Esophagus muscularis mucosa (tissue), 4 donors: ENCODE results near the gene RHBDF2.

ENCODE experiments used
- EP300 ChIP-seq: sonication (generic); formaldehyde crosslinking; IDR thresholded peaks from one replicate; pipeline ENCODE4 v1.6.1; 2017; ENCODE audit warnings: antibody characterized with exemption
- POLR2A ChIP-seq: fragments of 450-650 bp; IDR thresholded peaks from one replicate; pipeline ENCODE4 v1.6.1; 2017; ENCODE audit warnings: antibody characterized with exemption, moderate library complexity, mild to moderate bottlenecking, low read depth
- TF ChIP-seq, protein P1 (sequence below), 3 experiments: fragments of 200-600 bp in 2 of 3; fragments of 450-650 bp in 1 of 3; sonication (generic) in 2 of 3; IDR thresholded peaks; one replicate each; pipeline ENCODE4 v1.5.1; 2017 to 2019; ENCODE audit warnings: antibody characterized with exemption in 3 of 3, mild to moderate bottlenecking in 2 of 3, moderate library complexity in 1 of 3

DNA sequence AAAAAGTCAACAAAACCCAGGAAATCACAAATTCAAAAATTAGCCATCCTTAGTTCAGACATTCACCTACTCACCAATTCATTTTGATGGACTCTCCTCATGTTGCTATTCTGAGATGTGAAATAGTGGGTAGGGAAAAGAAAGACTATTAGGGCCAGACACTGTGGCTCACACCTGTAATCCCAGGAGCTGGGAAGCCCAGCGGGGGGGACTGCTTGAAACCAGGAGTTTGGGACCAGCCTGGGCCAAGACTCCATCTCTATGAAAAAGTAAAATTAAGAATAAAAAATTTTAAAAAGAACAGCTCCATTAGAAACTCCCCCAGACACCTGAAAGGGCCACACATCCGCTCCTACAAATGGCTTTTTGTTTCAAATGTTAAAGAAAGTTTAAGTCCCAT, 69.7 kb downstream of the RHBDF2 start:
- no peak for TF ChIP-seq EP300
- TF ChIP-seq, protein P1, sequence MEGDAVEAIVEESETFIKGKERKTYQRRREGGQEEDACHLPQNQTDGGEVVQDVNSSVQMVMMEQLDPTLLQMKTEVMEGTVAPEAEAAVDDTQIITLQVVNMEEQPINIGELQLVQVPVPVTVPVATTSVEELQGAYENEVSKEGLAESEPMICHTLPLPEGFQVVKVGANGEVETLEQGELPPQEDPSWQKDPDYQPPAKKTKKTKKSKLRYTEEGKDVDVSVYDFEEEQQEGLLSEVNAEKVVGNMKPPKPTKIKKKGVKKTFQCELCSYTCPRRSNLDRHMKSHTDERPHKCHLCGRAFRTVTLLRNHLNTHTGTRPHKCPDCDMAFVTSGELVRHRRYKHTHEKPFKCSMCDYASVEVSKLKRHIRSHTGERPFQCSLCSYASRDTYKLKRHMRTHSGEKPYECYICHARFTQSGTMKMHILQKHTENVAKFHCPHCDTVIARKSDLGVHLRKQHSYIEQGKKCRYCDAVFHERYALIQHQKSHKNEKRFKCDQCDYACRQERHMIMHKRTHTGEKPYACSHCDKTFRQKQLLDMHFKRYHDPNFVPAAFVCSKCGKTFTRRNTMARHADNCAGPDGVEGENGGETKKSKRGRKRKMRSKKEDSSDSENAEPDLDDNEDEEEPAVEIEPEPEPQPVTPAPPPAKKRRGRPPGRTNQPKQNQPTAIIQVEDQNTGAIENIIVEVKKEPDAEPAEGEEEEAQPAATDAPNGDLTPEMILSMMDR (IDR thresholded peaks at IDR 0.05) = no peak
- TF ChIP-seq POLR2A = no peak
